T-helper 1 cell treated with Interleukin-12 subunit alpha and Interleukin-12 subunit beta and Interleukin-4 antibody, amounts not matched to agents 30 ng/mL and 1 ng/mL, for 36 hours (primary cell): ENCODE data around the gene MPG. TPM values are rescaled to one million over a fixed set of nuclear protein-coding genes. Genes with fewer than 3 reads are reported as not detected.

Experiments used
- intact Hi-C: fragments of 100-400 bp; cut with micrococcal nuclease; formaldehyde crosslinking; loops from one replicate; pipeline ENCODE4 v1.15.1; 2024
- total RNA-seq: library from RNA; stranded (reverse); gene quantifications from 2 replicates; pipeline ENCODE4 v1.2.3, GENCODE V29; 2022

MPG gene
- total RNA-seq, 1 donor from 2014 or later: 53.3 TPM

DNA sequence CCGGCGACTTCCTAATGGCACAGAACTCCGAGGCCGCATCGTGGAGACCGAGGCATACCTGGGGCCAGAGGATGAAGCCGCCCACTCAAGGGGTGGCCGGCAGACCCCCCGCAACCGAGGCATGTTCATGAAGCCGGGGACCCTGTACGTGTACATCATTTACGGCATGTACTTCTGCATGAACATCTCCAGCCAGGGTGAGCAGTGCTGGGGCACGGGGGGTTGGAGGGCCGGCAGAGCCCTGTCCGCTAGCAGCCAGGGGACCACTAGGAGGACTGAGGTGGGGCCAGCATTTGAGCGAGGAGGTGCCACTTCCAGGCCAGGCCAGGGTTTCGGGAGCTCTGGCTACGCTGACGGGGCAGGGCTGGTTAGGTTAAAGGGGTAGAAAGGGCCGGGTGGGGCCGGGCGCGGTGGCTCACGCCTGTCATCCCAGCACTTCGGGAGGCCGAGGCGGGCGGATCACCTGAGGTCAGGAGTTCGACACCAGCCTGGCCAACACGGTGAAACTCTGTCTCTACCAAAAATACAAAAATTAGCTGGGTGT, 5.1 kb downstream of the MPG start:
- intact Hi-C loops: no loop called here

DNA sequence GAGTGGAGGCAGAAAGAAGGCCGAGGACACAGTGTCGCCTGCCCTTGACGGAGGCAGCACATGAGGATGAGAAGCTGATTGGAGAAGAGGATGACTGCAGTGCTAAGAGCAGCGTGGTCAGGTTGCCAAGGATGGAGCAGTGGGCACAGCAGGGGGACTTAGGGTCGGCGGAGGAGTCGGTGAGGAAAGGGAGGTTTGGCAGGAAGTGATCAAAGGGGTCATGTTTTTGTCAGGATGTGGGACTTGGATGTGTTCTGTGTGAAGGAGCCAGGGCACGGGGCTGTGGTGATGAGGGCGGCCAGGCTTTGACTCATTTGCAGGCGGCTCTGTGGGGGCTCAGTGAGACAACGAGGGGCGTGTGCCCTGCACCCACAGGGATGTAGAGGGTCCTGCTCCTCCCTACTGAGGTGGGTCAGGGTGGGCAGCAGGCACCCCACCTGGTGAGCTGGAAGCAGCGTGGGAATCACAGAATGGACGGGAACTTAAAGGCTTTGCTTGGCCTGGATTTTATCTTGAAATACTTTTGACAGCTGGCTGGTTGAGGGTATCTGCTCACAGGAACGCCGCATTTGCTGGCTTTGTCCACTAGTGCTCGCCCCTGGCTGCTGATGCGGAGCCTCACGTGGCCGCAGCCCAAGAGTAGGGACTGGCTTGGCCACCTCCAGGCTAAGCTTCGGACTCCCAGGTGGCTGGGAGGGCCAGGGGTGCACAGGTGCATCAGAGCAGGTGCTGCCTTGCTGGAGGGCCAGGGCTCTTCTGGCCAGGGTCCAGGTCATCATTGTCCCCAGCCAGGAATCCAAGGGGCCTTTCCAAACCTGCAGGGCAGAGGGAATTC, 6.0 kb downstream of the MPG start:
- intact Hi-C loops: no loop called here

DNA sequence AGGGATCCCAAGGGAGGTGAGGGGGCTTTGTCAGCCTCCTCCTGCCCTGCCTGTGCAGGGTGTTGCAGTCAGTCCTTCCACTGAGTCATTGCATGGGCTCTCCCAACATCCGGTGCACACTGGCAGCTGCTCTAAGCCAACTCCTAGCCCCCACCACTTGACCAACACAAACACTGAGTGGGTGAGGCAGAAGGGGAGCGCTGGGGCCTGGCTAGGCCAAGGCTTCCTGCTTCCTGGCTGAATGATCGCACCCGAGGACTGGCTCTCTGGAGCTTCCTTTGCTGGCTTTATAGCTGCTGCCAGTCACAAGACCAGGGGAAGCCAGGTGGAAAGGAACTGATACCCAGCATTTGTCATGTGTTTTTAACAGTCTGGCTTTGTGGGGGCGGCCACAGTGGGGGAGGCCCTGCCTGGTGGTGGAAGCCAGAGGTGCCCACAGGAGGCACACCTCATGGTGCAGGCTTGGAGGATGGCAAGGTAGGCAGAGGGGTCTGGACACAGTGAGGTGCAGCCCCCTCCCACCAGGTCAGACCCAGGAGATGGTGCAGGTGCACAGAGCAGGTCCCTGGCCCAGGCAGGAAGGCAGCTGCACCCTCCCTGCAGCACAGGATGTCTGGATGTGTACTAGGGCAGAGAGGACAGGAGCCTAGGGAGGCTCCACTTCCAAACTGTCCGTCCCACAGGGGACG, 6.8 kb downstream of the MPG start:
- intact Hi-C loops: no loop called here

DNA sequence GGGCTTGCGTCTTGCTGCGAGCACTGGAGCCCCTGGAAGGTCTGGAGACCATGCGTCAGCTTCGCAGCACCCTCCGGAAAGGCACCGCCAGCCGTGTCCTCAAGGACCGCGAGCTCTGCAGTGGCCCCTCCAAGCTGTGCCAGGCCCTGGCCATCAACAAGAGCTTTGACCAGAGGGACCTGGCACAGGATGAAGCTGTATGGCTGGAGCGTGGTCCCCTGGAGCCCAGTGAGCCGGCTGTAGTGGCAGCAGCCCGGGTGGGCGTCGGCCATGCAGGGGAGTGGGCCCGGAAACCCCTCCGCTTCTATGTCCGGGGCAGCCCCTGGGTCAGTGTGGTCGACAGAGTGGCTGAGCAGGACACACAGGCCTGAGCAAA, 7.4 kb downstream of the MPG start:
- intact Hi-C loops: no loop called here

DNA sequence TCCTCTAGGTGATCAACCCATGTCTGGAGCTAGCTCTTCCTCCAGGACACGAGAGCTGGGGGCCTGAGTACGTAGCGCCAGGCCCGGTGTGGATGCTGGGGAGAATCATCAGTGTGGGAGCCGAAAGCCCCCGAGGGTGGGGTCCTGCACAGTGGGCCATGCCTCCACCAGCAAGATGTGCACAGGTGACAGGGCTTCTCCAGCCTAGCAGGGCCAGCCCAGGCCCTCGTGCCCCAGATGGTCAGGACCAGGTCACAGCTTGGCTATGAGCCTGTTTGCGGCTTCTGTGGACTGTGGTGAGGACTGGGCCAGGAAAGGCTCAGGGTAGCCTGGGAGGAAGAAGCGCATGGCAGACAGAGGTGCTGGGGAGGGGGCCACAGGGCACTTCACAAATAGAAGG, 7.8 kb downstream of the MPG start:
- intact Hi-C loops: no loop called here

DNA sequence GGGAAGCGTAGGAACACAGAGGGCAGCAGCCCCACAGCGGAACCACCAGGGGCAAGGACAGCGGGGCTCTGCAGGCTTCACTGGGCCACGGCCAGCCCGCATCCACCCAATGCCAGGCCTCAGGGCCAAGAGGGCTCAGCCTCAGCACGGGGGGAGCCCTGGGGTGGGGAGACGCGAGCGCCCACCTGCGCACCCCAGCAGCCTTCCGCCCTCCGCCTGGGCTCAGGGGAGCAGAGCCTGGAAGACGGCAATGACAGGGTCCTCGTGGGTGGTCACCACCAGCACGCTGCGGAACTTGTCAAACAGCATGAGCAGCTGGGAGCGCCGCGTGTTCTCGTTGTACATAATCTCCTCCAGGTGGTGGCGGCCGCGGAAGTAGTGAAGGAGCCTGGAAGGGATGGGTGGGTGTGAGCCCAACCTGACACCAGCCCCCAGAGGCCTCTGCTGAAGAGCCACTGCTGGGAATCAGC, 8.5 kb downstream of the MPG start:
- intact Hi-C loops: no loop called here

DNA sequence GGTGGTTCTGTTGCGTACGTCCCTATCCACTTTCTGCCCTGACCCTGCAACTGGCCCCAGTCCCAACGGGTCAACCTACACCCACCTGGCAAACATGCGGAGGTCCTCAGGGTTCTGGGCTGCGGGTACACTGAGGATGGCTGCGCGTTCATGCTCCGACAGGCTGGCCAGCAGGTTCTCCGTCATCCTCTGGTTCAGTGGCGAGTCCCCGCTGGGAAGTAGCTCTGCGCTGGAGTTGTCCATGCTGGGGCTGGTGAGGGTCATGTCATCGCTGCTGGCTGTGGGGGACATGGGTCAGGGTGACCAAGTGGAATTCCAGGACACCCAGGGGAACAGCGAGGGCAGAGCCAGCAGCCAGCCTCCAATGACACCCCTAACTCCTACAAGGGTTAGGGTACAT, 10.6 kb downstream of the MPG start:
- intact Hi-C loops: no loop called here

DNA sequence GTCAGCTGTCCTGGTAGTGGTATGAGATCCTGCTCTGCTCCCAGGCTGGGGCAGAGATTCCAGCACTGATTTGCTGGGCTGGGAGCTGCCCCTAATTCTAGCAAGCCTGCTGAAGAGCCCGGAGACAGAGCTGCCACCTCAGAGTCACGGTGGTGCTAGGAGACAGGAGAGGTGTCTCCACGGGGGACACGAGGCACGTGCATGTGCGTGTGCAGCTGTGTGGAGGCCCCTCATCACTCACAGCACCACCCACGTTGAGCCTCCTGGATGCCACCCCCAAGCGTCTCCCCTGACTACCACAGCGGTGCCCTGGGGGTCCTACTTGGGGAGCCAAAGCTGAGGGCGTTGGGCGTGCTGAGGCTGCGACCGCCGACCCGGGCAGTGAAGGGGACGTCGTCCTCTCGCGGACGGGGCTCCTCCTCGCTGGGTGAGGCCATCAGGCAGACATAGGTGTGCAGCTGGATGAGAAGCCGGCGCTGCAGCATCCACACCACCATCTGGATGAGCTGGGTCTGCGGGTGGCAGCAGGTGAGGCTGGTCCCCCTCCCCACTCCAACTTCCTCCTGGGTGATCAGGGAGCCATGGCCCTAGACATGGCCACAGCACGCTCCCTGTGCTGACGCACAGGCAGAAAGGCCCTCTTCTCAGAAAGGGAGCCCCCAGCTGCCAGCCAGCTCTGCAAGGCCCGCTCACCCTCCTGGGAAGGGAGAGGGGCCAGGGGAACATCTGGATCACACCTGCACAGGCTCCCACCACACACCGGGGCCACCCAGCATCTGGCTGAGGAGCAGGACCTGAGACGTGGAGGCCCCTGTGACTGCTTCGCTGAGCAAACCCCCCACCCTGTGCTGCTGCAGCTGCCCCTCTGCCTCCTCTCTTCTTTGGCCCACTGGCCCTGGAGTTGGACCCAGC, 11.6 kb downstream of the MPG start:
- intact Hi-C loops: no loop called here

DNA sequence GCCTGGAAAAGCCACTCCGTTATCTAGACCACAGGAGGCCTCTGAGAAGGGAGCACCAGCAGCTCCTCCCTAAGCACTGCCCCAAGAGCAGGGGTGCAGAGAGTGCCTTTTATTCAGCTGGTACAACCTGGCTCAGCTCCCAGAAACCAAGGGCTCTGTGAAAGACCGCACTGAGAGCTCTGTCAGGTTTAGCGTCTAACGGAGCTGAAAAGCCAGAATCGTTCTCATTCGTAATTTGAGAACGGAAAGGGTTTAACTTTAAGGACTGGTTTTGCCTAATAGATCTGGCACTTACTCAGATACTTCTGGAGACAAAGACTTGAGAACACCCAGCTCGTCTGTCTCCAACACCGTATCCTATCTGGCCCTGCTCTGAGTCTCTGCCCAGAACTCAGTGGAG, 13.5 kb downstream of the MPG start:
- intact Hi-C loops: no loop called here

DNA sequence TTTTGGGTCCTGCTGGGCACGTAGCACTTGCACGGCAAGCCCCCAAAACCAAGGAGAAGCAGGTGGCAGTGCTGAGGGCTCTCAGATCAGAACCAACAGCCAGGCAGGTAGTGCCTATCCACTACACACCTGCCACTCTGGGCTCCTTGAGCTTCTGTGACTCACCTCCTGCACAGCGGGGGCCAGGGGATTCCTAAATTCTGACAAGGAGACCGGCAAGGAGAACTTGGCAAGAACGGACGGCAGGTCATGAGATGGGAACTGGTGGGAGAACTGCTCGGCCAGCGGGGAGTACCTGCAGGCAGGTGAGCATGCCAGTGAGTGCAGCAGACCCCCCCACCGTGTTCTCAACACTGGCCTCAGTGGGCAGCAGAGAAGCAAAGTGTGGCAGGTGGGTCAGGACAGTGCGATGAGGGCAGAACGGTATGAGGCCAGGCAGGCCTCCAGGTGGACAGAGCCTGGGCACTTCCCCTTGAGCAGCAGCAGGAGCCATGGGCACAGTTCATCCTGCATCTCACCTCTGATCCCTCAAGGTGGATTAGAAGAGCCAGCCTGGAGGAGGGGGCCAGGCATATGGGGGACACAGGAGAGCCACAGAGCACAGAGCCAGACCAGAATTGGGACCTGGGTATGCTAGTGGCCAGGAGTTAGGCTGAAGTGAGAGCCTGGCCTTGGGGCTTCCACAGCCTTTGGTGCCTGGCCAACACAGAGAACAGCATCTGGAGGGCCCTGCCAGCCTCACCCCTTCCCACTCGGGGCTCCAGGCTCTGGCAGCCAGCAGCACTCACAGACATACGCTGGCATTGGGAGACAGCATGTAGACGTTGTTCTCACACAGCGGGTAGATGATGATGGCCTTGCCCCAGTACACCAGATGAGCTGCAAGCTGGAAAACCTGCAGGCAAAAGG, 14.7 kb downstream of the MPG start:
- intact Hi-C loops: no loop called here

DNA sequence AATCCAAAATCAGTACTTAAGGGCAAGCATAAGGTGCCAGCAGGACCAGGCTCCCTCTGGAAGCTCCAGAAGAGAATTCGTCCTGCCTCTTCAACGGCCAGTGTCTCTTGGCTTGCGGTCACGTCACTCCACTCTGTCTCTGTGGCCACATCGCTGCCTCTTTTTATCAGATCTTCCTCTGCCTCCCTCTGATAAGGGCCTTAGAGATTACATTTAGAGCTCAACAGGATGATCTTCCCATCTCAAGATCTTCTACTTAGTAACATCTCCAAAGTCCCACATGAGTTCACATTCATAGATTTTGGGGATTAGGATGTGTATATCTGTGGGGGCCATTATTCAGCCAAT, 16.9 kb downstream of the MPG start:
- intact Hi-C loops: no loop called here

DNA sequence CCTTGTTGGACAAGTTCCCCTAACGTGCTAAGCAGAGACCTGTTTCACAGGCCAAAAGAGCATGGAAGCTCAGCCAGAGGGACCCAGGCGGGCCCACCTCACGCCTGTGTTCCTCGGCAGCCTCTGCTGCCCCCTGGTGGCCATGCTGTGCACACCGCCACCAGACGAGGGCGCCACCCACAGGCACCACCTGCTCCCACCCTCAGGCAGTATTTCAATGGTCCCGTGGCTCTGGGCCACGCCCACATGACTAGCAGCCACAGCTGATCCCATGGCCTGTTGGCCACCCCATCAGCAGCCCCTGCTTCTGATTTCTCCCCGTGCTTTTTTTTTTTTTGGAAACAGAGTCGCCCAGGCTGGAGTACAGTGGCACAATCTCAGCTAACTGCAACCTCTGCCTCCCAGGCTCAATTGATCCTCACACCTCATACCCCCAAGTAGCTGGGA, 18.9 kb downstream of the MPG start:
- intact Hi-C loops: loop anchor here (1.0 kb wide), 3 partner anchors 19 to 44 kb away; partner anchors contain the start of genes MPG, POLR3K and SNRNP25

DNA sequence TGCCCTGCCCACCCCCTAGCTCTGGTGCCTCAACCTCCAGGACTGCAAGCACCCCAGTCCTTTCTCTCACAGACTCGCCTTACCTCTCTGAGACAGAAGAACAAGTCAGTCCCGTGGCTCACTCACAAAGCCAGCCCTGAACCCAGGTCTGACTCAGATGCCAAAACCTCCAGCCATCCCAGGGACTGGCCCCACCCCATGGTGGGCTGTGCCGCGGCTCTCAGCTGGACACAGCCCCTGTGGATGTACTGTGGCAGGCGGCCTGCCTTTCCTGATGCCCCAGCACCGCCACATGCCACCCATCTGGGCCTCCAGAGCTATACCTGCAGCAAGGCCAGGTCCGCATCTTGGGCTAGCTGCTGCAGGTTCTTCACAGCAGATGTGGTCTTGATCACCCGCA, 19.8 kb downstream of the MPG start:
- intact Hi-C loops: loop anchor here (1.0 kb wide), 3 partner anchors 20 to 45 kb away; partner anchors contain the start of genes MPG, POLR3K and SNRNP25

DNA sequence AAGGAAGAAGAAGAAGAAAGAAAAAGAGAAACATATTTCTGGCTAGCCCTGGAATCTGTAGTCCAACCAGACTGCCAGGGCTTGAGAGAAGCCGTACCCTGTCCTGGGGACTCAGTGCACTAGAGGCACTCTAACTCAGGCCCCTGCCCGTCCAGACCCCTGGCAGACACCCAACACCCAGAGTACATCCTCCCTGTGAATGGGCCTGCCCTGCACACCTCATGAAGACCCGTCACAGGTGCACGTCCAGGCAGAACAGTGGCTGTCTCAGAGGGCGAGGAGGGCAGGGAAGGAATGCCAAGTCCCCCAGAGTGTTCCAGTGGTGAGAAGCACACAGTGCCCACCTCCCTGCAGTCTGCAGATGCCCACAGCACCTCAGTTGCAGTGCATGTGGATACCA, 23.0 kb downstream of the MPG start:
- intact Hi-C loops: no loop called here

DNA sequence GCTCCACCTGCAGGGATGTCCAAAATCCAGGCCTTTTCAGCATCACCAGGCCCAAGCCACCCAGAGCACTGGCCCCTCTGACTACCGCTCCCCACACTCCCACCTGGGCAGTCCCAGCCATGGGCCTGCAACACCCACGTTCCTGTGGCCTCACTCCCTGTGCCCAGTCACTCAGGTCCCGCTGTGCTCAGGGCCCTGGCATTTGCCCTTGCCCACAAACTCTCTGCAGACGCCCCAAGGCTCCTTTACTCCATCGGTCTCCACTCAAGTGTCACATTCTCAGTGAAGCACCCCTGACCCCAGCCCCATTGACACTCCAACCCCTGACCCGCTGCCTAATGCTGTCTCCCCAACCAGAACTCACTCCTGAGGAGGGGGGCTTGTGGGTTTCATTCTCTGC, 23.6 kb downstream of the MPG start:
- intact Hi-C loops: no loop called here

DNA sequence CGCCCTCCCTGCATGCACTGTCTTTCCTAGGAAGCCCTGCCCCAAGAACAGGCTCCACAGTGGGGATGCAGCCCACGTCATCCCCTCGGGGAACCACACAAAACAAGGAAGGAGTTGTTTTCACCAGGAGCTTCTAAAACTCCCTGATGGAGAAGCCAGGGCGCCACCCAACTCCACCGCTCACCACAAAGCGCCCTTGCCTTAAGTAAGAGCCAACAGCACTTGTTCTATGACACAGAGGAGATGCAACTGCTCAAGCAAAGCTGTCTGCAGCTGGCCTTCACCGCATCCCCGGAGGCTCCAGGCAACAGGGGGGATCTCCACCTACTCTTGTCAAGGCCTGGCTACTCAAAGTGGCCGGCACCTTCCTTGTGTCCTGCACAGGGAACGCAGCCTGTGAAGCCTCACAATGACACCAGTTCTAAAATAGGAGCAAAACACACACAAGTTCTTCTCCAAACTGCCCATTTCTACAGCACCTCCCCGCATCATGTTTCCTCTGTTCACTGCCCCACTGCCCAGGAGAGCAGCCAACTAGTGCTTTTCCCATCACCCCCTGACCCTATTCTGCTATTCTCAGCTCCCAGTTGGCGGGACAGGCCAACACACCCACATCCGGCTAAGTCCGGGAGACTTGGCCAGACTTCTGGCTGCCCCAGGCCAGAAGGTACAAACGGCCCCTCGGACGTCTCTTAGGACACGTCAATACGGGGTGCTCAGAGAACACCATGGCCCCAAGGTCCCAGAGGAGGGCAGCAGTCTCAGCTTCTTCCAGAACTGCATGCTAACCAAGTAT, 24.2 kb downstream of the MPG start:
- intact Hi-C loops: no loop called here

DNA sequence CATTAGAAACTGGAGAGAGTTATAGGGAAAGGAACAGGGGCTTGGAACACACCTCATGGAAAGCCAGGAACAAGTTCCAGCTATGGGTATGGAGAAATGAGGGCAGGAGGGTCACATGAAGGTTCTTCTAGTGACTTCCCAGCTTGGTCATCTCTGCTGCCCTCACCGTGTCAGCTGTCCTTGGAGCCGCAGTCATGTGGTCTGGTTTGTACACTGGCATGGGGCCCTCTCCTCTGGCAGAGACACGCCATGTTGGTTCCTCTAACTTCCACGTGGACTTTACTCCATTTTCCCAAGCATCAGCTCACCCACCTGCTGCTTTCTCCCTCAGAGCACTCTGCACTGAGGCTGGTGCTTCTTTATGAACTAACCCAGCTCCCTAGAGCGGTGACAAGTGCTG, 26.3 kb downstream of the MPG start:
- intact Hi-C loops: no loop called here

DNA sequence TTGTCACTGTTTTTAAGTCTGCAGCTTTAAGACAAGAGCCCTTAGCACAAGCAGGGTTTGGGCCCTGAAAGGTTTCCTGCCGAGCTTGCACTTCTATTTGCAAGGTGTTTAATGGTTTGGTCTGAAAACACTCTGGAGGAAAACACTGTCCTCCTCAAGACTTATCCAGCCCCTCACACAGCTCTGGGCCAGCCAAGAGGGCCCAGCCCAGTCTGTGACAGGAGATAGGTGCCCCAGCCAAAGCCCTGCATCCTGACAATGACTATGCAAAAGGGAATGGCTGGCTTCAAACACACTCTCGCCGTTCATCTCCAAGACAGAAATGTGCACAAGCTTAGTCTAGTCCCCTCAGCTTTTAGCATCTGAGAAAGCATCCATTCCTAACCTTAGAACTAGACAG, 26.9 kb downstream of the MPG start:
- intact Hi-C loops: loop anchor here (5.0 kb wide), 1 partner anchor 62 kb away; the partner anchor contains the start of gene HBM

DNA sequence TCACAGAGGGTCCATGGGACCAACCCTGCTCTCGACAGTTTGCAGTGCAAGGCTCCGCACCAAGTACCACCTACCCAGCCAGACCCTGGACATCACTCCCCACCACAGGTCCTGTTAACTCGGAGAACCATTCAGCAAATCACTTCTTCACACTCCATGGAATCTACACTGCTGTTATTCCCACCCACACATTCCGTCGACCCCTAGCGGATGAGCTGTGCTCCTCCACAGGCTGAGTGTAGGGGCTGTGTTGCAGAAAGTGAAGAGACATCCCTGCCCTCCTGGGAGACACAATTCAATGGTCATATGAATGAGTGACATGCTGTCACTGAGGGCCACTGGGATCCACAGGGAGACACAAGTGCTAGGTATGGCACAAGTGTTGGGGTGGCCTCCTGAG, 27.5 kb downstream of the MPG start:
- intact Hi-C loops: loop anchor here (5.0 kb wide), 1 partner anchor 62 kb away; the partner anchor contains the start of gene HBM
